GM12875 (cell line): ENCODE data around the gene SRSF9.

ENCODE experiments used
- H3K4me3 ChIP-seq: one replicate; pipeline ENCODE4 v1.5.1; 2011; ENCODE audit warnings: low read depth, low read length, control low read depth
- CTCF ChIP-seq: IDR thresholded peaks from 2 replicates; pipeline ENCODE4 v1.5.1; 2011; ENCODE audit warnings: low read depth, mild to moderate bottlenecking, control low read depth, inconsistent platforms, low read length, moderate library complexity, borderline replicate concordance; ENCODE audit not compliant: insufficient read depth

Gene SRSF9

GRCh38 chr12:120470150-120470784 lies 719 bp upstream of the SRSF9 start:
- H3K4me3 ChIP-seq, result peak overlapping the region; percentile 58
- TF ChIP-seq CTCF, result no peak

- H3K4me3 ChIP-seq, result peak overlapping the region; percentile 96
- TF ChIP-seq CTCF, result peak; percentile 9; the same call in 1 of the 2 replicates
These were observed 613 bp downstream of the SRSF9 start for GRCh38 chr12:120468821-120469449.

GRCh38 chr12:120468325-120468820 lies 1.2 kb downstream of the SRSF9 start:
- no peak for TF ChIP-seq CTCF
- H3K4me3 ChIP-seq, result peak overlapping the region; percentile 96

GRCh38 chr12:120467439-120467838 lies 2.1 kb downstream of the SRSF9 start:
- no peak for TF ChIP-seq CTCF
- no peak overlapping the region for H3K4me3 ChIP-seq

GRCh38 chr12:120466560-120467315 lies 2.8 kb downstream of the SRSF9 start:
- TF ChIP-seq CTCF, result peak; percentile 65; the same call in 1 of the 2 replicates
- no peak overlapping the region for H3K4me3 ChIP-seq

- H3K4me3 ChIP-seq, result no peak overlapping the region
- TF ChIP-seq CTCF, result no peak
These were observed 3.8 kb downstream of the SRSF9 start for GRCh38 chr12:120465756-120466155.
